AG04449 (cell line): Measurements from ENCODE around the gene CEACAM8.
"Not testable (repeated sequence)": the region's sequence is repeated elsewhere in the genome, so short reads cannot be mapped to it uniquely, and the experiment has no call there.

Experiments used
- CTCF ChIA-PET: fragments of 350-600 bp; formaldehyde crosslinking; extraction: SDS; loops from one replicate; lab custom pipeline; 2021; ENCODE audit warnings: antibody characterized with exemption; lab: Yijun Ruan, JAX
- POLR2A ChIA-PET: fragments of 400-600, 350-600 bp; formaldehyde crosslinking; extraction: SDS; loops from one replicate; lab custom pipeline; 2020; ENCODE audit warnings: antibody characterized with exemption, inconsistent platforms; lab: Yijun Ruan, JAX
- DNase-seq: peaks from one replicate; pipeline ENCODE4 v3.0.0-alpha.2; 2010; ENCODE audit warnings: low read depth, low spot score
- H3K4me3 ChIP-seq: 2 replicates; pipeline ENCODE4 v1.5.1; 2011; ENCODE audit warnings: low read depth, mild to moderate bottlenecking, control low read depth, low read length
- CTCF ChIP-seq: IDR thresholded peaks from one replicate; pipeline ENCODE4 v1.5.1; 2011; ENCODE audit warnings: mild to moderate bottlenecking, moderate library complexity, low read length, control low read depth, inconsistent platforms; ENCODE audit not compliant: insufficient read depth; ENCODE audit errors: missing control alignments

The CEACAM8 gene

GRCh38 chr19:42555801-42556200 is 38.9 kb downstream of the CEACAM8 start:
- TF ChIP-seq CTCF = no peak
- ChIA-PET POLR2A (no interaction called here), CTCF (interaction anchor here (0.7 to 2.1 kb wide), 5 partner anchors 8 to 105 kb away, joined by 3 to 6 read pairs (median 3); no protein-coding TSS in a partner anchor)
- H3K4me3 ChIP-seq = no peak overlapping the region
- no peak for DNase-seq

GRCh38 chr19:42555317-42555716 is 39.4 kb downstream of the CEACAM8 start:
- CTCF ChIA-PET = interaction anchor here (0.7 to 2.1 kb wide), 4 partner anchors 8 to 104 kb away, joined by 3 to 6 read pairs (median 4); no protein-coding TSS in a partner anchor
- no peak for DNase-seq
- TF ChIP-seq CTCF = no peak
- no peak overlapping the region for H3K4me3 ChIP-seq
- POLR2A ChIA-PET = no interaction called here

- CTCF ChIA-PET = interaction anchor here (1.2 to 1.3 kb wide), 2 partner anchors 9 to 114 kb away, joined by 3 read pairs; no protein-coding TSS in a partner anchor
- no peak for TF ChIP-seq CTCF
- POLR2A ChIA-PET = no interaction called here
- DNase-seq = no peak
- H3K4me3 ChIP-seq = no peak overlapping the region
Observed at GRCh38 chr19:42554046-42554575, 40.6 kb downstream of the CEACAM8 start.

GRCh38 chr19:42553292-42554045 is 41.3 kb downstream of the CEACAM8 start:
- TF ChIP-seq CTCF = no peak
- ChIA-PET CTCF (interaction anchor here (1.2 to 1.3 kb wide), 2 partner anchors 10 to 113 kb away, joined by 3 read pairs; no protein-coding TSS in a partner anchor), POLR2A (no interaction called here)
- peak; percentile 24 for DNase-seq
- no peak overlapping the region for H3K4me3 ChIP-seq

- ChIA-PET CTCF (interaction anchor here (1.3 to 2.4 kb wide), 2 partner anchors 11 to 12 kb away, joined by 3 to 8 read pairs; no protein-coding TSS in a partner anchor), POLR2A (no interaction called here)
- no peak for TF ChIP-seq CTCF
- H3K4me3 ChIP-seq = no peak overlapping the region
- DNase-seq = no peak
Observed at GRCh38 chr19:42552086-42553065, 42.3 kb downstream of the CEACAM8 start.

- DNase-seq, H3K4me3 ChIP-seq, POLR2A ChIA-PET: not testable (repeated sequence)
- CTCF ChIA-PET = interaction anchor here (1.0 to 2.4 kb wide), 2 partner anchors 13 to 18 kb away, joined by 3 to 8 read pairs; no protein-coding TSS in a partner anchor
Observed at GRCh38 chr19:42550521-42550920, 44.2 kb downstream of the CEACAM8 start.

GRCh38 chr19:42549067-42549466 is 45.7 kb downstream of the CEACAM8 start:
- H3K4me3 ChIP-seq, DNase-seq, CTCF ChIA-PET, POLR2A ChIA-PET: not testable (repeated sequence)
